Trophoblast cell (in vitro differentiated cells and primary cell): ENCODE results near the gene ASF1B.
"Not testable (repeated sequence)": the region's sequence is repeated elsewhere in the genome, so short reads cannot be mapped to it uniquely, and the experiment has no call there.

Experiments
- DNase-seq, 2 donors: peaks; one replicate each; pipeline ENCODE4 v3.0.0-alpha.2; 2016
- H2AFZ ChIP-seq: 2 replicates; pipeline ENCODE4 v1.6.1; 2013; ENCODE audit warnings: low read length, moderate library complexity, mild to moderate bottlenecking; ENCODE audit not compliant: insufficient read depth, poor library complexity
- H2AK5ac ChIP-seq: 2 replicates; pipeline ENCODE4 v1.6.1; 2013; ENCODE audit warnings: mild to moderate bottlenecking, low read length
- H2BK120ac ChIP-seq: 2 replicates; pipeline ENCODE4 v1.6.1; 2013; ENCODE audit warnings: low read length, mild to moderate bottlenecking, moderate library complexity; ENCODE audit not compliant: insufficient read depth, poor library complexity
- H2BK12ac ChIP-seq: 2 replicates; pipeline ENCODE4 v1.6.1; 2013; ENCODE audit warnings: mild to moderate bottlenecking, low read length, moderate library complexity
- H2BK5ac ChIP-seq: 2 replicates; pipeline ENCODE4 v1.6.1; 2013; ENCODE audit warnings: low read length, low read depth, moderate library complexity, mild to moderate bottlenecking; ENCODE audit not compliant: poor library complexity
- H3K14ac ChIP-seq: 2 replicates; pipeline ENCODE4 v1.6.1; 2013; ENCODE audit warnings: mild to moderate bottlenecking, low read length
- H3K18ac ChIP-seq: 2 replicates; pipeline ENCODE4 v1.6.1; 2013; ENCODE audit warnings: mild to moderate bottlenecking, low read length
- H3K23ac ChIP-seq: 2 replicates; pipeline ENCODE4 v1.6.1; 2013; ENCODE audit warnings: low read length
- H3K27ac ChIP-seq: 2 replicates; pipeline ENCODE4 v1.5.1; 2013; ENCODE audit warnings: low read depth, mild to moderate bottlenecking, inconsistent platforms, low read length, moderate library complexity
- H3K27me3 ChIP-seq: 2 replicates; pipeline ENCODE4 v1.6.1; 2013; ENCODE audit warnings: inconsistent platforms, mild to moderate bottlenecking, low read length, moderate library complexity; ENCODE audit not compliant: insufficient read depth
- H3K36me3 ChIP-seq, 2 experiments: 1 replicate in 1 of 2; 2 replicates in 1 of 2; pipeline ENCODE4 v1.6.1; 2013; ENCODE audit warnings: low read length in 2 of 2, mild to moderate bottlenecking in 2 of 2, moderate library complexity in 1 of 2; ENCODE audit not compliant: insufficient read depth in 2 of 2, control insufficient read depth in 1 of 2
- H3K4ac ChIP-seq: 2 replicates; pipeline ENCODE4 v1.6.1; 2013; ENCODE audit warnings: low read depth, mild to moderate bottlenecking, low read length, moderate library complexity
- H3K4me1 ChIP-seq, 2 experiments: 1 replicate in 1 of 2; 2 replicates in 1 of 2; pipeline ENCODE4 v1.6.1; 2013; ENCODE audit warnings: low read length in 2 of 2, mild to moderate bottlenecking in 2 of 2, moderate library complexity in 1 of 2; ENCODE audit not compliant: insufficient read depth in 2 of 2, control insufficient read depth in 1 of 2
- H3K4me2 ChIP-seq: 2 replicates; pipeline ENCODE4 v1.6.1; 2013; ENCODE audit warnings: inconsistent platforms, mild to moderate bottlenecking, low read length, moderate library complexity
- H3K4me3 ChIP-seq: 2 replicates; pipeline ENCODE4 v1.5.1; 2013; ENCODE audit warnings: mild to moderate bottlenecking, low read depth, low read length, inconsistent platforms
- H3K79me1 ChIP-seq: one replicate; pipeline ENCODE4 v1.6.1; 2013; ENCODE audit warnings: low read length
- H3K79me2 ChIP-seq: 2 replicates; pipeline ENCODE4 v1.6.1; 2013; ENCODE audit warnings: low read length, mild to moderate bottlenecking; ENCODE audit not compliant: control insufficient read depth, insufficient read depth, poor library complexity
- H3K9ac ChIP-seq: 2 replicates; pipeline ENCODE4 v1.6.1; 2013; ENCODE audit warnings: mild to moderate bottlenecking, low read length
- H3K9me3 ChIP-seq: 2 replicates; pipeline ENCODE4 v1.6.1; 2013; ENCODE audit warnings: low read depth, mild to moderate bottlenecking, control low read depth, inconsistent platforms, low read length; ENCODE audit not compliant: insufficient read depth
- H4K12ac ChIP-seq: 2 replicates; pipeline ENCODE4 v1.6.1; 2013; ENCODE audit warnings: low read depth, mild to moderate bottlenecking, low read length, moderate library complexity
- H4K8ac ChIP-seq: 2 replicates; pipeline ENCODE4 v1.6.1; 2013; ENCODE audit warnings: low read depth, mild to moderate bottlenecking, low read length, moderate library complexity
- H4K91ac ChIP-seq: one replicate; pipeline ENCODE4 v1.6.1; 2013; ENCODE audit warnings: low read depth, mild to moderate bottlenecking, low read length, moderate library complexity
- WGBS: extraction: QIAGEN DNeasy Blood & Tissue Kit; methylation state at CpG from one replicate; pipeline ENCODE4 v1.1.7; 2013; ENCODE audit warnings: missing lambda C conversion rate; ENCODE audit not compliant: insufficient read length, insufficient coverage; ENCODE audit errors: extremely low coverage; 5-methylcytosine and 5-hydroxymethylcytosine counted together

ASF1B gene

GRCh38 chr19:14182476-14182875 lies 46.1 kb upstream of the ASF1B start:
- no peaks in the 10 kb centered on the region for H3K27me3 ChIP-seq
- no peak overlapping the region for H3K27ac ChIP-seq
- no peak overlapping the region for H2BK12ac ChIP-seq

DNA sequence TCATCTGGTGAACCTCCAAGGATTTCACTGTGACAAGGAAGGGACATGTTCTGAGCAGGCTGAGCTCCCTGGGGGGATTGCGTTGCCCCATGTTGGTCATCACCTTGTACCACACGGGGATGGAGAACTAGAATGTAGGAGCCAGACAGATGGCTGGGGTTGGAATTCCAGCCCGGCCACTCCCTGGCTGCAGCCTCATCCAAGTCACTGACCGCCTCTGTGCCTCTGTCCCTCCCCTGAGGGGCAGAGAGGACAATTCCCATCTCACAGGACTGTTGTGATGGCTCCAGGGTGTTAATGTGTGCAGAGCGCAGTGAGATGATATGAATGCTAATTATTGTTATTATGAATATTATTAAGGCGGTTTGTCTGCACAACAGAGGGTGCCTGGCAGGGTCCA lies 45.5 kb upstream of the ASF1B start:
- H3K9me3 ChIP-seq = no peaks in the 10 kb centered on the region
- no peak overlapping the region for H3K23ac ChIP-seq
- no peaks in the 10 kb centered on the region for H3K27me3 ChIP-seq
- H3K18ac ChIP-seq = no peak overlapping the region
- no peak overlapping the region for H3K14ac ChIP-seq
- no peak overlapping the region for H2AFZ ChIP-seq
- no peak overlapping the region for H3K9ac ChIP-seq
- H3K27ac ChIP-seq = no peak overlapping the region
- no CpG with 5 or more reads among the region's 6 CpGs for whole genome bisulfite sequencing
- DNase-seq = no peak
- no peak overlapping the region for H2BK12ac ChIP-seq
- H3K4ac ChIP-seq = no peak overlapping the region
- H4K12ac ChIP-seq = no peak overlapping the region
- H4K91ac ChIP-seq = no peak overlapping the region
- no peak overlapping the region for H2BK5ac ChIP-seq
- H3K4me2 ChIP-seq = no peak overlapping the region
- no peak overlapping the region for H2BK120ac ChIP-seq
- no peaks in the 10 kb centered on the region for H3K36me3 ChIP-seq
- H3K4me3 ChIP-seq = no peak overlapping the region
- no peaks in the 10 kb centered on the region for H3K79me1 ChIP-seq
- no peaks in the 10 kb centered on the region for H3K4me1 ChIP-seq
- no peak overlapping the region for H2AK5ac ChIP-seq
- no peaks in the 10 kb centered on the region for H3K79me2 ChIP-seq
- no peak overlapping the region for H4K8ac ChIP-seq

More at GRCh38 chr19:14182476-14182875, 46.1 kb upstream of the ASF1B start:
- Histone ChIP-seq H3K9ac (no peak overlapping the region), H3K79me1 (no peaks in the 10 kb centered on the region), H3K23ac (no peak overlapping the region), H3K14ac (no peak overlapping the region), H3K18ac (no peak overlapping the region), H2AK5ac (no peak overlapping the region), H4K8ac (no peak overlapping the region), H3K79me2 (no peaks in the 10 kb centered on the region), H3K4ac (no peak overlapping the region), H2BK120ac (no peak overlapping the region), H3K4me3 (no peak overlapping the region), H4K12ac (no peak overlapping the region), H3K4me2 (no peak overlapping the region), H3K36me3 (no peaks in the 10 kb centered on the region), H4K91ac (no peak overlapping the region), H2BK5ac (no peak overlapping the region), H3K9me3 (no peaks in the 10 kb centered on the region), H2AFZ (no peak overlapping the region), H3K4me1 (no peaks in the 10 kb centered on the region)
- no CpG with 5 or more reads among the region's 8 CpGs for WGBS
- no peak for DNase-seq

DNA sequence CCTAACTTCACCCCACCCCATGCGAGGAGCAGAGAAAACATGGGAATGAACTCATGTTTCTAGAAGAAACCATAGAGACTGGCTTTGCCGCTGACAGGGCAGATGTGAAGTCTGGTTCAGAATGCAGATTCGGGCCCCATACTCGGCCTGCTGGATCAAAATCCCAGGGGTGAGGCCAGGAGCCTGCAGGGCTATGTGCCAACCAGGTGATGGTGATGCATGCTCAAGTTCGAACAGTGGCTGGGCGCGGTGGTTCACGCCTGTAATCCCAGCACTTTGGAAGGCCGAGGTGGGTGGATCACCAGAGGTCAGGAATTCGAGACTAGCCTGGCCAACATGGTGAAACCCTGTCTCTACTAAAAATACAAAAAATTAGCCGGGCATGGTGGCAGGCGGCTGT lies 44.8 kb upstream of the ASF1B start:
- H3K36me3 ChIP-seq, H3K9me3 ChIP-seq: not testable (repeated sequence)

DNA sequence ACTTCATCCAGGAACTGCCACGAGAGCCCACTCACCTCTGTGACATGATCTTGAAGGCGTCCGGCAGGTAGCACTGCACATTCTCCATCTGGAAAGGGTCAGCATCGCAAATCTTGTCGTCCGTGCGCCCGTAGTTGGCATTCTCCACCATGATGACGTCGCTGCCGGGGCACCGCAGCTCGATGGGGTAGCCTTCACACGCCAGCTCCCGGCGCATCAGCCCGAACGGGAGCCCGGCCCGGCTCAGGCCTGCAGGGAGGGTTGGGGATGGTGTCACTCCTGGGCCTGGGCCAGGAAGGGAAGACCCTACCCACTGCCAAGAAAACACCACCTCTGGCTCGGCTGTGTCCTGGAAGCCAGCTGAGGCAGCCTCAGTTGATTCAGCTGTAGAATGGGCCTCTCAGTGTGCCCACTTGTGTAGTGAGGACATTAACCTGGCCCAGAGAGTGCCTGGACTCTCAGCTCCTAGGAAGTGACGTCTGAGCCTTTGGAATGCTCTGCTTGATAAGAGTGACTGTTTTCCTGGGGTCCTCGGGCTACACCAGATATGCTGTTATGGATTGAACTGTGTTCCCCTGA lies 41.2 kb upstream of the ASF1B start:
- Histone ChIP-seq H3K9me3 (no peaks in the 10 kb centered on the region), H3K14ac (no peak overlapping the region), H3K23ac (no peak overlapping the region), H4K8ac (no peak overlapping the region), H4K12ac (no peak overlapping the region), H3K79me2 (no peaks in the 10 kb centered on the region), H2BK120ac (no peak overlapping the region), H2BK5ac (no peak overlapping the region), H3K36me3 (no peaks in the 10 kb centered on the region), H3K4ac (no peak overlapping the region), H3K79me1 (no peaks in the 10 kb centered on the region), H3K27me3 (no peaks in the 10 kb centered on the region), H2AFZ (no peak overlapping the region), H2BK12ac (no peak overlapping the region), H3K4me3 (no peak overlapping the region), H2AK5ac (no peak overlapping the region), H3K27ac (no peak overlapping the region), H3K4me2 (no peak overlapping the region), H3K9ac (no peak overlapping the region), H4K91ac (no peak overlapping the region), H3K4me1 (no peaks in the 10 kb centered on the region), H3K18ac (no peak overlapping the region)
- no peak for DNase-seq
- no CpG with 5 or more reads among the region's 23 CpGs for WGBS

More for the DNA sequence above, 44.8 kb upstream of the ASF1B start:
- H3K27me3 ChIP-seq, H2AK5ac ChIP-seq, H3K9ac ChIP-seq, H3K4me1 ChIP-seq, H3K18ac ChIP-seq, H3K23ac ChIP-seq, H4K91ac ChIP-seq, H3K79me2 ChIP-seq, H3K4me2 ChIP-seq, H2BK120ac ChIP-seq, H4K8ac ChIP-seq, H3K4me3 ChIP-seq, H2AFZ ChIP-seq, H4K12ac ChIP-seq, H3K14ac ChIP-seq, H3K79me1 ChIP-seq, H2BK12ac ChIP-seq, H3K4ac ChIP-seq, H2BK5ac ChIP-seq, H3K27ac ChIP-seq, DNase-seq: not testable (repeated sequence)
- no CpG with 5 or more reads among the region's 12 CpGs for WGBS
